ENCODE measurements around the gene IQCK.

The IQCK gene

GRCh38 chr16:19841184-19841583, 123.1 kb downstream of the IQCK start:
- no peak for DNase-seq

- DNase-seq = no peak
Measured at GRCh38 chr16:19842426-19843157, 124.5 kb downstream of the IQCK start.

- no peak for DNase-seq
Measured at GRCh38 chr16:19843371-19843770, 125.3 kb downstream of the IQCK start.

GRCh38 chr16:19844945-19845641, 127.0 kb downstream of the IQCK start:
- DNase-seq = no peak

- no peak for DNase-seq
Measured at GRCh38 chr16:19846436-19846835, 128.4 kb downstream of the IQCK start.

GRCh38 chr16:19848756-19849155, 130.7 kb downstream of the IQCK start:
- DNase-seq = no peak

GRCh38 chr16:19850131-19850817, 132.2 kb downstream of the IQCK start:
- no peak for DNase-seq

- no peak for DNase-seq
Measured at GRCh38 chr16:19851476-19851875, 133.4 kb downstream of the IQCK start.

- DNase-seq = no peak
Measured at GRCh38 chr16:19853132-19853741, 135.2 kb downstream of the IQCK start.

GRCh38 chr16:19853742-19854542, 135.9 kb downstream of the IQCK start:
- DNase-seq = no peak

- DNase-seq = no peak
Measured at GRCh38 chr16:19854543-19854876, 136.4 kb downstream of the IQCK start.

- DNase-seq = no peak
Measured at GRCh38 chr16:19856120-19856519, 138.0 kb downstream of the IQCK start.

- DNase-seq = no peak
Measured at GRCh38 chr16:19857593-19858339, 139.7 kb downstream of the IQCK start.

GRCh38 chr16:19858340-19859018, 140.4 kb downstream of the IQCK start:
- no peak for DNase-seq

- DNase-seq = no peak
Measured at GRCh38 chr16:19859166-19859565, 141.1 kb downstream of the IQCK start.

- no peak for DNase-seq
Measured at GRCh38 chr16:19859603-19860002, 141.5 kb downstream of the IQCK start.

GRCh38 chr16:19860166-19861041, 142.3 kb downstream of the IQCK start:
- no peak for DNase-seq

GRCh38 chr16:19861133-19861532, 143.1 kb downstream of the IQCK start:
- no peak for DNase-seq

GRCh38 chr16:19861811-19862327, 143.8 kb downstream of the IQCK start:
- no peak for DNase-seq

GRCh38 chr16:19863990-19864389, 145.9 kb downstream of the IQCK start:
- no peak for DNase-seq
